Ovary (tissue), 3 donors: Measurements from ENCODE around the gene PDE4D.

Source experiments
- CTCF ChIP-seq, 3 donors: fragments of 450-650 bp in 2 of 3; fragments of 200-600 bp in 1 of 3; IDR thresholded peaks; one replicate each; pipeline versions ENCODE4 v1.5.1 to v1.8.0; 2016 to 2022; ENCODE audit warnings: antibody characterized with exemption in 3 of 3, mild to moderate bottlenecking in 1 of 3
- EP300 ChIP-seq: sonication (generic); formaldehyde crosslinking; IDR thresholded peaks from one replicate; pipeline ENCODE4 v1.6.1; 2017; ENCODE audit warnings: antibody characterized with exemption
- donor health status: DM: no; HTN: no; CAD: no.

- no peak for TF ChIP-seq CTCF (IDR thresholded peaks at IDR 0.05)
- TF ChIP-seq EP300, result no peak
These were observed 264.0 kb downstream of the PDE4D start for GRCh38 chr5:59629561-59629960.
